ENCODE measurements around the gene COMMD7.
"Not testable (repeated sequence)": the region's sequence is repeated elsewhere in the genome, so short reads cannot be mapped to it uniquely, and the experiment has no call there.

COMMD7 gene

DNA sequence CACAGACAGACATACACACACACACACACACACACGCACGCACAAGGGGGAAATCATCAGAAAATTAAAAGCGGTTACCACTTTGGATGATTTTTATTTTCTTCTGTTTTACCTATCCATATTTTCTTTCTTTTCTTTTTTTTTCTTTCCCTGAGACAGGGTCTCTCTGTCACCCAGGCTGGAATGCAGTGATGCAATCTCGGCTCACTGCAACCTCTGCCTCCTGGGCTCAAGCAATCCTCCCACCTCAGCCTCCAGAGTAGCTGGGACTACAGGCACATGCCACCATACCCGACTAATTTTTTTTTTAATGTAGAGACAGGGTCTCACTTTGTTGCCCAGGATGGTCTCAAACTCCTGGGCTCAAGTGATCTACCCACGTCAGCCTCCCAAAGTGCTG lies 14.8 kb downstream of the COMMD7 start:
- not testable (repeated sequence) for DNase-seq

DNA sequence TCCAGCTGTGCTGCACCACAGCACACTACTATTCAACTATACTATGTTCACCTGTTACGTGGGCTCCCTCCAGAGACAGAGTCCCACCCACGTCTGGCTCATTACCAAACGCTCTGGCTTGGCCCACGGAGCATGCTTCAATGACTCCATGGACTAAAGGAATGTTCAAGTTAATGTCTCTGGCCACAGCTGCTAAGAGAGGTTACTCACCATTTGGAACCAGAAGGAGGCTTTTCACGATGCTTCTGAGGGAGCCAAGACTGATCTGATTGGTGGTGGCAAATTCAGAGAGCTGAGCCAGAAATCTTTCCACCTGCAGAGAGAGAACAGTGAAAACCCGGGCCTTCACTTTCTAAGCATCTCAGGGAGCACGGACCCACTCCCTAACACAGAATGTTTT lies 15.6 kb downstream of the COMMD7 start:
- peak; percentile 43 for DNase-seq

GRCh38 chr20:32718749-32719348 lies 24.4 kb downstream of the COMMD7 start:
- no peak for DNase-seq

GRCh38 chr20:32711346-32711745 lies 31.9 kb downstream of the COMMD7 start:
- DNase-seq = no peak

DNA sequence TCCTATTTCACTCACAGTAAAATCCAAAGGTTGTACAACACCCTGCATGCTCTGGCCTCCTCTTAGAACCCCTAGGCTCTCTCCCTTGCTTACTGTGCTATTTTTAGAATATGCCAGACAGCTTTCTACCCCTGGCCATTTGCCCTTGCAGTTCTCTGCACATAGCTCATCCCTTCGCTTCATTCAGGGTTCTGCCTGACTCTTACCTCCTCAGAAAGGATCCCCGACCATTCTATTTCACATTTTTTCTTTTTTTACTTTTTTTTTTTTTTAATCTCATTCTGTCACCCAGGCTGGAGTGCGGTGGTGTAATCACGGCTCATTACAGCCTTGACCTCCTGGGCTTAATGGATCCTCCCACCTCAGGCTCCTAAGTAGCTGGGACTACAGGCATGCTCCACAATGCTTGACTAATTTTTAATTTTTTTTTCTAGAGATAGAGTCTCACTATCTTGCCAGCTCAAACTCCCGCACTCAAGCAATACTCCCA lies 33.6 kb downstream of the COMMD7 start:
- DNase-seq = no peak

- DNase-seq = not testable (repeated sequence)
Measured at GRCh38 chr20:32709029-32709631, 34.1 kb downstream of the COMMD7 start.

DNA sequence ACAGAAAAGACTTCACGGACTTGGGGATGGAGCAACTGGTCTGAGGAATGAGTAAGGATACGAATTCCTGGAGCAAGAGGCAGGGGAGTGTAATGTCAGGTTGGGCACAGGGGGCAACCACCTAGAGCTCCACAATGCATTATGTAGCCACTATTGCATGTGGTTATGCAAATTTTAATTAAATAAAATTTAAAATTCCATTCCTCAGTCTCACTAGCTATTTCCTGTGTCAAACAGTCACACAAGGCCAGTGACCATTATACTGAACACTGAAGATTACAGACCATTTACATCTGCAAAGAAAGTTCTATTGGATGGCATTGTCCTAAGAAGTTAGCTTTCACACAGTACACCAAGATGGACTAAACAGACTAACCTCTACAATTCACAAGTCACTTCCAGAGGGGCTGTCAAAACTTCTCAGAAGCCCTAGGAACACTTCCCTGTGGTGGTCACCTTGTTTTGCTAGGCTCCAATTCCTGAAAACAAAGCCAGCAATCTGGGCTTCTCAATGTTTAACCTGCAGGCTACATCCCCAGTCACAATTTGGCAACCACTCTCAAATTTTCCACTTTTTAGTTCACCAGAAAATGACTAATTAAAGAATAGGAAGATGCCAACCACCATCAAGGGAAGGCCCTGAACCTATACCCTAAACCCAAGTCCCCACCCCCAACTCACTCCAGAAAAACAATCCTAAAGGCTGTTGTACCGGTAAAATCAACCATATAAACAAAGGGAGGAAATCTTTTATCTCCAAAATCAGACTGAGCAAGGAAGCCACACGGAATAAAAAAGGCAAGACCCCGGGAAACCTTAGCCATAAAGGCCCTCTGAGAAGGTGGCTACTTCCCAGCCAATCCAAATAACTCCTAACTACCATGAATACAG lies 35.3 kb downstream of the COMMD7 start:
- no peak for DNase-seq

GRCh38 chr20:32706486-32706885 lies 36.8 kb downstream of the COMMD7 start:
- no peak for DNase-seq

DNA sequence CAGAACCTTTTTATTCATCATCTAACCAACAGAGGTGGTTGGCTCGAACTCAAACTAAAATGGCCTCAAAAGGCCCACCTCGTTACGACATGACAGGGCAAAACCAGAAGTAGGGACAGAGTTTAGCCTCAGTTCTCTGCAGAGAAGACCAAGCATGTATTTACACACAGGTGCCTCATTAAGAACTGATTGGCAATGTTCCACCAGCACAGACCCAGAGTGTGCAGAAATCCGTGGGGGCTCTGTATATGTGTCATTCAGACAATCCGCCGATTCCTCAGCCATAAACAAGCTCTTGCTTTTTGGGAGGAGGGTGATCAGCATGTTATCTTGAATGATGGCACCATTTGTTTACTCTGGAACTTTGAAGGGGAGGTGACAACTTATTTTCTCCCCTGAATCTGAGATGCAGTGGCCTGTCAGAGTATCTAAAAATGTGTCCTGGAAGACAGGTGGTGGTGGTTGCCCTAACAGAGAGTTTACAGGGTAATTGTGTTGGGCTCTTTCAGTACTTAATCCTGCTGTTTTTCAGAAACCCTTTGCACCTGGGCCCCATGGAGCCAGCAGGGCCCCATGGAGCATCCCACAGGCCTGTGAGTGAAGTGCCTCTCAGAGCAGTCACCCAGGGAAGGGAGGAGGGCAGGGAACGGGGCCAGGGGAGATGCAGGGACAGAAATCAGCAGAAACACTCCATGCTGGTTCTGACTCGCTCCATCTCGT lies 40.4 kb downstream of the COMMD7 start:
- DNase-seq = no peak

DNA sequence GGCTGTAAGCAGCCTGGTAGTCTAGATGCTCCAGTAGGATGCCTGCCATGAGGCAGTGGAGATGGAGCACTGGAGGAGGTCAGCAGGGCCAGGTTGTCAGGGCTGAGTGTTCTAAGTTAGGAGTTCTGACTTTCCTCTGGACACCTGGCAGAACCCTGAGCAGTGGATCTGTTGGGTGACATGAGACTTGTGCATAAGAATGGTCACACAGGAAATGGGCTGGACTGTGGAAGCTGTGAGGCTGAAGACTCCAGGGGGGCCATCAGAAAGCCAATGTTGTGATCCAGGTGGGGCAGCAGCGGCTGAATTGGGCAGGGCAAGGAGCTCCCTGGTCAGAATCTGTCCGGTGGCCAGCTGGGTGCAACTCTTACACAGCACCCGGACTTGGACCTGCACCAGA lies 45.7 kb downstream of the COMMD7 start:
- no peak for DNase-seq

GRCh38 chr20:32695089-32695488 lies 48.2 kb downstream of the COMMD7 start:
- DNase-seq = no peak

- not testable (repeated sequence) for DNase-seq
Measured at GRCh38 chr20:32688966-32689365, 54.3 kb downstream of the COMMD7 start.

DNA sequence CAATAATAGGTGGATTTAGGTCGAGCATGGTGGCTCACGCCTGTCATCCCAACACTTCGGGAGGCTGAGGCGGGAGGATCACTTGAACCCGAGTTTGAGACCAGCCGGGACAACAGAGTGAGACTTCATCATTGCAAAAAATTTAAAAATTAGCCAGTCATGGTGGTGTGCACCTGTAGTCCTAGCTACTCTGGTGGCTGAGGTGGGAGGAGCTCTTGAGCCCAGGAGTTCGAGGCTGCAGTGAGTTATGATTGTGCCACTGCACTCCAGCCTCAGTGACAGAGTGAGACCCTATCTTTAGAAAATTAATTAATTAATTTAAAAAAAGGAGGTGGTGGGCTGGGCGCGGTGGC lies 56.1 kb downstream of the COMMD7 start:
- no peak for DNase-seq

DNA sequence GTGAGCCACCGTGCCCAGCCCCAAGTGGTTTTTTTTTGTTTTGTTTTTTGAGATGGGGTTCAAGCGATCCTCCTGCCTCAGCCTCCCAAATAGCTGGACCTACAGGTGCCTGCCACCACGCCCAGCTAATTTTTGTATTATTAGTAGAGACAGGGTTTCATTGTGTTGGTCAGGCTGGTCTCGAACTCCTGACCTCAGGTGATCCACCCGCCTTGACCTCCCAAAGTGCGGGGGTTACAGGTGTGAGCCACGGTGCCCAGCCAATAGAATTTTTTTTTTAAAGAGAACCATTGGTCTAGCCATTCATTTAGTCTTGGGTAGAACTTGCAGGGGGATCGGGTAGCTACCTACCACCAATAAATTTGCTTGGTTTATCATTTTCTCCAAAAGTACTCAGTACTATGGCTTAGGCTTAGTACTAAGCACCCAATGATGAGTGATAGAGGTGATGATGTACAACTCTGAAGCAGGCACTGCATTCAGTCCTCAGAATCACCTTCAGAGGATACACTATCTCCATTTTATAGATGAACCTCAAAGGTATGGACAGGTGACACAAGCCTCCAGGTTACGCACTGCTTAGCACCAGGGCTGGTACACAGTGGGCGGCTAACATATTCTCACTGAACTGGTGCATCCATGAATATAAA lies 56.6 kb downstream of the COMMD7 start:
- DNase-seq = no peak

DNA sequence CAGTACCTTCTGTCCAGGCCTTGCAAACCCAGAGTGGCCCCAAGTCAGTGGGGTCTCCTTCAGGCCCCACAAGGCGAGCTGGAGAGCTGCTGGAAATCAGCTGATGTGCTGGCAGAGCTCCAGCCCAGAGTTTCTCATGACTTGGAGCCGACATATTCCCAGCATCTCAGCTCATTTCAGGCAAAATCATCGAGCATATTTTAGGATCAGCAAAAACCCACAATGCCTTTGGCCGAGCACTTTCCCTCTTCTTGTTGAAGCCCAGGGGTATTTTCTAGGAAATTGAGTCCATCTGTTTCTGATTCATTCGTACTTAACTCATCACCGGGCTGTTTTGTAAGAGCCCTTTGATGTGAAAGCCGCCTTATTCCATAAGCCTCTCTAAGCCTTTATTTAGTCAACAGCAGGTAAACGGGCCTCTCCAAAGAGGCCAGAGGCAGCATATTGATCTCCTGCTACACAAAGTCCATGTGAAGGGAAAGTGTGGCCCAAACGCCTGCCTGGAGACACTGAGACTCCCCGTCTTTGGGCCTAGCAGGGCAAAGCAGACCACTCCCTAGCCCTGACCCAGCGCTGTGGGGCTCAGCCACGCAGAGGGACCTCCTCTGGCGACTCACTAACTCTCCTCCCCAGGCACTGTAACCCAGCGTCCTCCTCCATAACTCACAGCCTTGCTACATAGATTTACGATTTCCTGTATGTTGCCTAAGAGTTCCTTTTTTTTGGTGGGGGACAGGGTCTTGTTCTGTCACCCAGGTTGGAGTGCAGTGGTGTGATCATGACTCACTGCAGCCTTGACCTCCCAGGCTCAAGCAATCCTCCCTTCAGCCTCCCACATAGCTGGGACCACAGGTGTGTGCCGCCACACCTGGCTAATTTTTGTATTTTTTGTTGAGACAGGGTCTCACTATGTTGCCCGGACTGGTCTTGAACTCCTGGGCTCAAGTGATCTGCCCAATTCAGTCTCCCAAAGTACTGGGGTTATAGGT lies 57.4 kb downstream of the COMMD7 start:
- peak; percentile 80 for DNase-seq

DNA sequence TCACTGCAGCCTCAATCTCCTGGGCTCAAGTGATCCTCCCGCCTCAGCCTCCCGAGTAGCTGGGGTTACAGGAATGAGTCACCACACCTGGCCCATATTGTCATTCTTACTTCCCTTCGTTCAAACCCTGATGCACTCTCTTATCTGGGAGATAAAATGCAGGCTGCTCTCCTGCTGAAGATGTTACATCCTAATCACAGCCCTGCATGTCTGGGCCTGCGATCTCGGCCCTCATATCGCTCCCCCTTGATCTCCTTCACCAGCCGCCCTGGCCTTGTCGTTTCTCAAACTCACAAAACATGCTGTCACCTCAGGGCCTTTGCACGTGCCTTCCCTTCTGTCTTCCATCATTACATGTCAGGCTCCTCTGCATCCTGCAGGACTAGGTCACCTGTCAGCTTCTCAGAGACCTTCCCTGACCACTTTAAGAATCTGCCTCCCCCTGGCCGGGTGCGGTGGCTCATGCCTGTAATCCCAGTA lies 60.7 kb downstream of the COMMD7 start:
- no peak for DNase-seq

GRCh38 chr20:32681175-32682084 lies 61.8 kb downstream of the COMMD7 start:
- DNase-seq = peak; percentile 44

GRCh38 chr20:32680544-32681174 lies 62.6 kb downstream of the COMMD7 start:
- no peak for DNase-seq

GRCh38 chr20:32678948-32679347 lies 64.3 kb downstream of the COMMD7 start:
- DNase-seq = peak; percentile 48

Data from femur (tissue), 1 donor.